Measurements from ENCODE around the gene HNRNPH2.

HNRNPH2 gene, protein sequence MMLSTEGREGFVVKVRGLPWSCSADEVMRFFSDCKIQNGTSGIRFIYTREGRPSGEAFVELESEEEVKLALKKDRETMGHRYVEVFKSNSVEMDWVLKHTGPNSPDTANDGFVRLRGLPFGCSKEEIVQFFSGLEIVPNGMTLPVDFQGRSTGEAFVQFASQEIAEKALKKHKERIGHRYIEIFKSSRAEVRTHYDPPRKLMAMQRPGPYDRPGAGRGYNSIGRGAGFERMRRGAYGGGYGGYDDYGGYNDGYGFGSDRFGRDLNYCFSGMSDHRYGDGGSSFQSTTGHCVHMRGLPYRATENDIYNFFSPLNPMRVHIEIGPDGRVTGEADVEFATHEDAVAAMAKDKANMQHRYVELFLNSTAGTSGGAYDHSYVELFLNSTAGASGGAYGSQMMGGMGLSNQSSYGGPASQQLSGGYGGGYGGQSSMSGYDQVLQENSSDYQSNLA

DNA sequence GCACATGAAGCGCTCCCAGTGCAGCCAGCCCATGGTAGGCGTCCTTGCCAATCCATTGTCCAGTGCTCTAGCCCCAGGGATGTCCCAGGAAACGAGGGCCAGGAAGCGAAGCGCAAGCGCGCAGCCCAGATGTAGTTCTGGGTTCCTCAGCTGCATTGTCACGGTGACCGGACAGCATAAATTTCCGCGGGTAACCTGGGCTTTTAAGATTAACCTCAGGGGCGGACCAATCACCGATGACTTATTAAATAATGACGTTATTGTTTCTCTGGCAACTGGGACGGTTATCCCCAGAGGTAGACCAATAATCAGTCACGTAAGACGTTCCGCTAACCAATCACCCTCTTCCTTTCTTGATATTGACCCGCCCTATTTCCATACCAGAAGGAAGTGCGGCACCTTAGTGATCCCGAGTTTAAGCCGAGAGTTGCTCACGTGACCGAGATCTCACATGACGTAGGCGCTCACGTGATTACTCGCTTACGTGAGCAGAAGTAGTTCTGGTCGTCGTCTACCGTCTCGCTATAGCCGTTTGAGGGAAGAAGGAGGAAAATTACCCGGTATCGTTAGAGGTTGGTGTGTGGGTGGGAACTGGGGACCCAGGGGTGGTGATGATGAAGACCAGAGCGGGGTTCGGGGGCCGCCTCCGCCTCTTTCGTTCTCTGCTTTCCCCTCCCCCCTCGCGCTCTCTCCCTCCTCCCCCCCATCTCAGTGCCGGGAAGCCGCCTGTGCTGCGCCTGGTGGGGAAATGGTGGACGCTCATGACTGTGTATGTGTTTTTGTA, at the start of gene HNRNPH2, which contains the start of gene GLA:
HNRNPH2 (plus strand) TSS at position 475 of the 784 bp plus-strand sequence. CDS start 3,767 bp downstream, outside the sequence.
GLA (minus strand) TSS at position 178 of the 784 bp plus-strand sequence; CDS start at position 156, 22 bp downstream.
- peak; percentile 91 to 92 for DNase-seq

DNA sequence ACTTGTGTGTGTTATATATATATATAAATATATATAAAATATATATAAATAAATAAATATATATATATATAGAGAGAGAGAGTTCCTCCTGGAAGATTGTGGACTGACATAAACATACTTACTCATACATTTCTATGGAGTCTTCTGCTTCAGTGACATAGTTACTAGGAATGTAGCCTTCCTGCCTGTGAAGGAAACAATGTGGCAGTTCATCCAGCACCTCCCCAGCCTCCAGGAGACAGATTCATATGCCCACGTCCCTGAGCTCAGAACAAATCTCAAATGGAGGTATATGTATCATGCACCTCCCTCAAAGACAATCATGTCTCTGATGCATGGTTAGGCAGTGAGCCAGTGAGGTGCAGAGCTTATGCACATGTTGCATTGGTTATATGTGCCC, 48.1 kb upstream of the HNRNPH2 start:
- no peak for DNase-seq

DNA sequence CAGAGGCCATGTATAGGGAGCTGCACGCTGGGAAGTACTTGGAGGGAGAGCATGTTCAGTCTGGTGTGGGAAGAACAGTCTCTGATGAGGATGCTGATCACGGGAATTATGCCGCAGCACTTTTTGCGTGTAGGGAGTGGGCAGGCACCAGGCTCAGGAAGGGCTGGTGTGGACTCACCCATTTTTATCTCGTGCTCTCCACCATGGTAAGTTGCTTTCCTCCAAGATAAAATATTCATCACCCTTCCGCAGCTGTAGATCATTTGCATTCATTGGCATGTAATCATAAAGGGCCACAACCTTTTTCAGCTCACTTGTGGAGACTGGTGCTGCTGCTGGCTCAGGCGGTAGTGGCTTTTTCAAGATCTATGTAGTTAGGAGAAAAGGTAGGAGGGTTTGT, 47.6 kb upstream of the HNRNPH2 start:
- DNase-seq = no peak

GRCh38 chrX:101362116-101362515, 45.9 kb upstream of the HNRNPH2 start:
- DNase-seq = no peak

GRCh38 chrX:101362757-101363156, 45.3 kb upstream of the HNRNPH2 start:
- no peak for DNase-seq

- DNase-seq = no peak
These were observed 42.7 kb upstream of the HNRNPH2 start for GRCh38 chrX:101365301-101365795.

DNA sequence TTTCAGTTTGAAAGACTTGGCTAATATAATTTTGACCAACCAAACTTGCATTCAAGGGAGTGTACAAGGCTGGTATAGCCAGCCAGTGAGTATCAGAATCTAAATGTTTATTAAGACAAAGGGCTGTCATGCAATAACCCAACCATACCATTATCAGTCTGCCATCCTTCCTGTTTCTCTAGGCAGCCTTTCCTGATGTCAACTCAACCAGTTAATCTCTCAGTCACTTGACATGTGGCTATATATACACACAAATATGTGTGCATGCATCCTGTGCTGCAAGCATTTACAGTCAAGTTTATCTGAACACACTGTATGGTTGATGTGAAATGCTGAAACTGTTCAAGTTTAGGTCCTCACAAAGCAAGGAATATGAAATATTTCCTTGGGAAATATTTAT, 39.2 kb upstream of the HNRNPH2 start:
- DNase-seq = no peak

- no peak for DNase-seq
These were observed 38.3 kb upstream of the HNRNPH2 start for GRCh38 chrX:101369687-101370086.

DNA sequence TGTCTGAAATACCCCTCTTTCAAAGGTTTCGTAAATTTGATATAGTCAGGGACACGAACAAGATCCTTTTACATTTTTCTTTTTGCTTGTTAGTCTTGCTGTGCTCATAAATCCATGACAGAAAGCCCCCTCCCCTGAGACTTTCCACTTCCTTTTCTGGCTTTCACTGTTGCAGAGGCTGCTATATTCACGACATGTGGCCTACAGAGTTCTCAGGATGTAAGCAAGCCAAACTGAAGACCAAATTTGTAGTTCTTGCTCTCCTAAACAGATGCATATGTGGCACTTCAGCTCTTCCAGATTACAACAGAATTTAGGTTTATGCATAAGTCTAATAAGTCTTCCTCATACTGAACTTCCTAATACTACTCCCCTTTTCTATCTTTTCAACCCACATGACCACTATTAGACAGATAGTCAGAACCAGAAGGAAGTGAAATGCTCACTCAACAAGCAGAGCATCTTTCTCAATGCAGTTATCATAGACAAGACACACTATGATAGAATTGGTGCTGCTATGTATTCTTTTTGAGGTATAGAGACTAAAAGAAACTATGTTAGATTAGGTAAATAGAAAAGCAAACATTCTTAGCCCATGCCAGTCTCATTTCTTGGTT, 37.0 kb upstream of the HNRNPH2 start:
- no peak for DNase-seq

DNA sequence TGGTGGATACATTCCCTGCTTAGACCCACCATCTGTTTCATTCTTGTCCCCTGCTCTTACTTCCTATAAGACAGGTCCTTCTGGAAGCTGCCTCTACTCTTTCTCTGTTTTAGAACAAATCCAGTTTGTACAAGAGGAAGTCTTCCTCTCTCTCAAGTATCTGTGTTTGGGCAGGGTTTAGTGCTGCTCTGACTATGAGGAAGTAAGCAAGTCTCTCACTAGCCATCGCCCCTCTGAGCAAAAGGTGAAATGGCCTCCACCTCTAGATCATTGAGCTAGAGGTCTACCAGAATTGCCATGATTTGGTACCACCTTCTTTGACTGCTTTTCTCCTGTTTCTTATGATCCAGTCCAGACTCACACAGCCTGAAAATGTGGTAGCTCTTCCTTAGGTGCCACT, 30.5 kb upstream of the HNRNPH2 start:
- DNase-seq = no peak

DNA sequence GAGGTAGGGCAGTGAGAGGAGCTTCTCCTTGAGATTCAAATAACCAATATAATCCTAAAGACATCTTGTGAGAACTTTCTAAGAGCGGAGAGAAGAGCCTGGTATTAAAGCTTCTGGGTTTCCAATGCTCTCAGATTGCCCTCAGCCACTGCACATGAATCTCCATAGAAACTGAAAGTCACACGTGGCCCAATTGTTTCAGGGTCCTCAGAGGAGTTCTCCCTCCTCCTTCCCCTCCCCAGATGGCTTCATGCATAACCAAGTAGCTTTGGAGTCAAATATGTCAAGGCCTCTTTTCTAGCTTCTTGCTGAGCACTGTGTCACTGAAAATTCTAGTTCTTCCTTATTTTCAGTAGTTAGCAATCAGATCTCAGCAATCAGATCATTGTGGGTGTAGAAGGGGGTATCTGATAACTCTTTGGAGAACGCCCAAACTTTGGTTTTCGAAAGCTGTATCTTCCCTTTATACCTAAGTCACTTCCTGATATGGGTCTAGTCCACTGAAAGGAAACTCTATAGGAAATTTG, 24.3 kb upstream of the HNRNPH2 start:
- no peak for DNase-seq

DNA sequence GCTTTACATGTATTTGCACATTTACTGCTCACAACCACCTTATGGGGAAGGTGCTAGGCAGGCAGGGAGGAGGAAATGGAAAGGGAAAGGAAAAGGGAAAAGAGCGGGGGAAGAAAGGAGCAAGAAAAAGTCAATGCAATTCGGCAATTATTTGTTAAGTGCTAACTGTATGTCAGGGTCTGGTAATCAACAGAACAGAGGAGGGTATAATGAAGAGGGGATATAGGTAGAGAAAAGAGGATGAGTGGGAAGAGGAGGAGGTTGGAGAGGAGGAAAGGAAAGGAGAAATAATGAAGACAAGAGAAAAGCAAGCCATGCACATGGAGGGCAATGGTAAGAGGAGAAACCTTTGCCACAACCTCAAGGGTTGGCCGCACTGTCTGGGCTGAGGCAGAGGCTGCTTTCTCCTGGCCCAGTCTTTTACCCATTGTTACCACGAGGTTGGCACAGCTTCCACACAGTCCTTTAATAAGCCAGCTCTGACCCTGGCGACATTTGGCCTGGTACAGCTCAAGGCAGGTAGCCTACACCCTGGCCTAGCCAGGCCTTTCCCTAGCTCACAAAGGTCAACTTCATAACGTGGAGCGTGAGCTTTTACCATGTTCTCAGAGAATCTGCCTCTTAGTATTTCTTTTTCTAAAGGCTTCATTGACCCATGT, 22.9 kb upstream of the HNRNPH2 start:
- no peak for DNase-seq

GRCh38 chrX:101385795-101386541, 22.1 kb upstream of the HNRNPH2 start, which contains the start of gene BTK:
Gene BTK (minus strand): TSS chrX:101386191. CDS start chrX:101375284, 10,907 bp downstream.
- DNase-seq = no peak

- no peak for DNase-seq
These were observed 21.5 kb upstream of the HNRNPH2 start for GRCh38 chrX:101386542-101386885.

DNA sequence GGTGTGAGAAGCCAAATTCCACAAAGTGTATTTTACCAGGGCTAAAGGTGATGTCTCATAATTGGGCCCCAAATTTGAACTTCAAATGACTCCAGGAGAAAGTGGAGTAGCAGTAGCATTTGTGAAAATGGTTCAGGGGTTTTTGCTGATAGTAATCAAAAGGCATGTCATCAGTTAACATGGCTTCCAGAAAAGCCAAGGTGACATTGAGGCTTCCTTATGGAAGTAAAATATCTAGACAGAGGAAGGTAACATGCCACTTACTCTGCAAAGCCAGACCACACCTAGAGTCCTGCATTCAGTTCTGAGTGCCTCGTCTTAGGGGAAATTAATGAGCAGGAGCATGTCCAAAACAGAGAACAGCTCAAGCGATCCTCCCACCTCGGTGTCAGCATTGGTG, 19.4 kb upstream of the HNRNPH2 start:
- DNase-seq = no peak

DNA sequence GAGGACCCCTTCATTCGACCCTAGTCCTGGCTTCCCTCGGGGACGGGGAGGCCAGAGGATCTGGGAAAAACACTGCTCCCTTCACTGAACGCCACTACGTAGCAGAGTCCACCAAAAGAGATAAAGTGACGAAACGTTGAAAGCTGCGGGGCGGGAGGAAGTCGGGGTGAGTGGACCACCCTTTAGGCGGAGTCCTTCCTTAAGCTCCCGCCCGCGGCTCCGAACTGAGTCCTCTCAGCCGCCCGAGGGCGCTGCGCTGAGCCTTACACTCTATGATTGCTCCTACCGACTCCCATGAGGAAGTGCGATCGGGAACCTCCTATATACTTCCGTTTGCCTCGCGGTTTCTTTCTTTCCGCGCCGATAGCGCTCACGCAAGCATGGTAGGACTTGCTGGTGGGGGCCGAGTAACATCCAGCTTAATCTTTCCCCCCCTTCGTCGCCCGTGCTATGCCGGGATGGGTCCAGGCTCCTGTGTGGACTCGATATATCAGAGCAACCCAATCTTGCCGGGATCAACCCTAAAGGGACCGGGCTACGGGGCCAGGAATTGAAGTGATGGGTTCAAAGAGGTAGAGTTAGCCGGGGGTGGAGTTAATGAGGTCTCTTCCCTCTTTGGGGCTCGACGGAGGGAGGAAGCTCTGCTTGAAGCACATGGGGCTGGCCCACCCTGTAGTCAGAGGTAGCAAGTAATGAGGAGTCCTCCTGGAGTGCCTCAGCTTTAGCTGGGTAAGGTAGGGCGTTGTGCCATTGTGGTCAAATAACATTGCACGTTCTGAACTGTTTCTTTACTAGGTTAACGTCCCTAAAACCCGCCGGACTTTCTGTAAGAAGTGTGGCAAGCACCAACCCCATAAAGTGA, 17.1 kb upstream of the HNRNPH2 start, which contains the start of gene RPL36A:
RPL36A (plus strand) TSS at position 348 of the 862 bp plus-strand sequence; CDS start at position 381, 33 bp downstream.
- DNase-seq = peak; percentile 82

- DNase-seq = no peak
These were observed 16.2 kb upstream of the HNRNPH2 start for GRCh38 chrX:101391831-101392230.

DNA sequence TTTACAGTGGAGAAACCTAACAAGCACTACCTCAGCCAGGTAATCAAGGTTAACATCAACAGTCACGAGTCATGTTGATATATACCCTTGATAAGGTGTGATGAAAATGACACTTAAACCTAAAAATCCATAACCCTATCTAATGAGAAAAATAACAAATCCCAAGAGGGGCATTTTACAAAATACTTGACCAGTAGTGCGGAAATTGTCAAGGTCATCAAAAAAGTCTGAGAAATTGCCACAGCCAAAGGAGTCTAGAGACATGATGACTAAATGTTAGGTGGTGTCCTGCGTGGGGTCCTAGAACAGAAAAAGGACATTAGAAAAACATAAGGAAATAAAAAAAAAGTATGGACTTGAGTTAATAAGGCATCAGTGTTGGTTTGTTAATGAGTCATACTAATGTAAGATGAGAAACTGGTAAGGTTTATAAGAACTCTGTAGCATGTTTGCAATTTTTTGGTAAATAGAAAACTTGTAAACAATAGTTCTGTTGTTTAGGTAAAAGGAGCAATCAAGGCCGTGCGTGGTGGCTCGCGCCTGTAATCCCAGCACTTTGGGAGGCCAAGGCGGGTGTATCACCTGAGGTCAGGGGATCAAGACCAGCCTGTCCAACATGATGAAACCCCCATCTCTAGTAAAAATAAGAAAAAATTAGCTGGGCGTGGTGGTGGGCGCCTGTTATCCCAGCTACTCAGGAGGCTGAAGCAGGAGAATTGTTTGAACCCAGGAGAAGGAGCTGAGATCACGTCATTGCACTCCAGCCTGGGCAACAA, 14.3 kb upstream of the HNRNPH2 start:
- no peak for DNase-seq

GRCh38 chrX:101394372-101394771, 13.7 kb upstream of the HNRNPH2 start:
- DNase-seq = no peak

- DNase-seq = no peak
These were observed 12.2 kb upstream of the HNRNPH2 start for GRCh38 chrX:101395789-101396188.

Data from SHP77 (cell line).